ENCODE data around the gene MSS51. TPM values are rescaled to one million over a fixed set of nuclear protein-coding genes. Genes with fewer than 3 reads are reported as not detected.

MSS51 gene
- polyA plus RNA-seq (4.7 and 8.3 TPM in 2 replicates), polyA minus RNA-seq (4.9 and 6.4 TPM in 2 replicates)

DNA sequence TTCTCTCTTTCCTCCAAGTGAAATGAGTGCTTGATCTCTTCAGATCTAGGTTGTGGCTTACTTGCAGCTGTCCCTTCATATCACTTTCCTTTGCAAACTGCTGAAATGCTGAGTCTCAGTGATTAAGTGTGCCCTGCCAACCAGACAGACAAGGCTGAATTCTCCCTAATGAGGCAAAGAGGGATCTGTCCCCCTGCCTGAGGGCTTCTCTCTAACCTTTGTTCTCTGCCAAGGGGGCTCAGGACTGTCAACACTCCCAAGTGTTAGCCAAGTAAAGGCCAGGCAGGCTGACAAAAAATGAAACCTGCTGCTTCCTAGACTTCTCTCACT, at the start of gene MSS51:
Gene MSS51 (minus strand): TSS at position 24 of the 330 bp plus-strand sequence. CDS start 5,277 bp downstream, outside the sequence.
- Histone ChIP-seq H3K36me3 (ENCODE audit: insufficient read depth, low read length) (peaks cover 15% of the 10 kb centered on the region), H3K9me3 (ENCODE audit: low read length) (no peaks in the 10 kb centered on the region), H4K20me1 (ENCODE audit: insufficient read depth) (no peaks in the 10 kb centered on the region), H3K79me2 (replicated peaks; ENCODE audit: insufficient read depth, low read length) (no peaks in the 10 kb centered on the region), H3K4me3 (ENCODE audit: low read length) (no peak within 1 kb of the TSS), H2AFZ (ENCODE audit: low read depth, low read length) (no peak within 1 kb of the TSS), H3F3A (ENCODE audit: insufficient read depth, low read length, poor library complexity, severe bottlenecking) (no peaks in the 10 kb centered on the region), H3K9ac (ENCODE audit: low read length) (no peak within 1 kb of the TSS), H3K27me3 (ENCODE audit: insufficient read depth, low read depth, low read length) (no peaks in the 10 kb centered on the region), H3K4me2 (ENCODE audit: low read length) (no peak within 1 kb of the TSS), H3K9me2 (ENCODE audit: insufficient read depth, low read length) (no peaks in the 10 kb centered on the region), H3K27ac (ENCODE audit: low read length) (no peak within 1 kb of the TSS)
- TF ChIP-seq RAD21 (conservative IDR thresholded peaks at IDR 0.05): no peak
- no peak for TF ChIP-seq EP300 (conservative IDR thresholded peaks at IDR 0.05; ENCODE audit: poor library complexity, severe bottlenecking)
- TF ChIP-seq, protein P1, sequence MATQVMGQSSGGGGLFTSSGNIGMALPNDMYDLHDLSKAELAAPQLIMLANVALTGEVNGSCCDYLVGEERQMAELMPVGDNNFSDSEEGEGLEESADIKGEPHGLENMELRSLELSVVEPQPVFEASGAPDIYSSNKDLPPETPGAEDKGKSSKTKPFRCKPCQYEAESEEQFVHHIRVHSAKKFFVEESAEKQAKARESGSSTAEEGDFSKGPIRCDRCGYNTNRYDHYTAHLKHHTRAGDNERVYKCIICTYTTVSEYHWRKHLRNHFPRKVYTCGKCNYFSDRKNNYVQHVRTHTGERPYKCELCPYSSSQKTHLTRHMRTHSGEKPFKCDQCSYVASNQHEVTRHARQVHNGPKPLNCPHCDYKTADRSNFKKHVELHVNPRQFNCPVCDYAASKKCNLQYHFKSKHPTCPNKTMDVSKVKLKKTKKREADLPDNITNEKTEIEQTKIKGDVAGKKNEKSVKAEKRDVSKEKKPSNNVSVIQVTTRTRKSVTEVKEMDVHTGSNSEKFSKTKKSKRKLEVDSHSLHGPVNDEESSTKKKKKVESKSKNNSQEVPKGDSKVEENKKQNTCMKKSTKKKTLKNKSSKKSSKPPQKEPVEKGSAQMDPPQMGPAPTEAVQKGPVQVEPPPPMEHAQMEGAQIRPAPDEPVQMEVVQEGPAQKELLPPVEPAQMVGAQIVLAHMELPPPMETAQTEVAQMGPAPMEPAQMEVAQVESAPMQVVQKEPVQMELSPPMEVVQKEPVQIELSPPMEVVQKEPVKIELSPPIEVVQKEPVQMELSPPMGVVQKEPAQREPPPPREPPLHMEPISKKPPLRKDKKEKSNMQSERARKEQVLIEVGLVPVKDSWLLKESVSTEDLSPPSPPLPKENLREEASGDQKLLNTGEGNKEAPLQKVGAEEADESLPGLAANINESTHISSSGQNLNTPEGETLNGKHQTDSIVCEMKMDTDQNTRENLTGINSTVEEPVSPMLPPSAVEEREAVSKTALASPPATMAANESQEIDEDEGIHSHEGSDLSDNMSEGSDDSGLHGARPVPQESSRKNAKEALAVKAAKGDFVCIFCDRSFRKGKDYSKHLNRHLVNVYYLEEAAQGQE (IDR thresholded peaks at IDR 0.05; ENCODE audit: borderline replicate concordance): no peak
- TF ChIP-seq POLR2AphosphoS5 (IDR thresholded peaks at IDR 0.05): no peak
- no peak for TF ChIP-seq MXI1 (conservative IDR thresholded peaks at IDR 0.05; ENCODE audit: poor library complexity, severe bottlenecking)
- no peak for TF ChIP-seq SMC3 (conservative IDR thresholded peaks at IDR 0.05; ENCODE audit: poor library complexity)
- no peak for TF ChIP-seq EZH2 (IDR thresholded peaks at IDR 0.05; ENCODE audit: borderline replicate concordance, insufficient read depth, low read length, poor library complexity, severe bottlenecking)
- TF ChIP-seq TAF1 (IDR thresholded peaks at IDR 0.05; ENCODE audit: low read depth): no peak
- TF ChIP-seq, protein P2, sequence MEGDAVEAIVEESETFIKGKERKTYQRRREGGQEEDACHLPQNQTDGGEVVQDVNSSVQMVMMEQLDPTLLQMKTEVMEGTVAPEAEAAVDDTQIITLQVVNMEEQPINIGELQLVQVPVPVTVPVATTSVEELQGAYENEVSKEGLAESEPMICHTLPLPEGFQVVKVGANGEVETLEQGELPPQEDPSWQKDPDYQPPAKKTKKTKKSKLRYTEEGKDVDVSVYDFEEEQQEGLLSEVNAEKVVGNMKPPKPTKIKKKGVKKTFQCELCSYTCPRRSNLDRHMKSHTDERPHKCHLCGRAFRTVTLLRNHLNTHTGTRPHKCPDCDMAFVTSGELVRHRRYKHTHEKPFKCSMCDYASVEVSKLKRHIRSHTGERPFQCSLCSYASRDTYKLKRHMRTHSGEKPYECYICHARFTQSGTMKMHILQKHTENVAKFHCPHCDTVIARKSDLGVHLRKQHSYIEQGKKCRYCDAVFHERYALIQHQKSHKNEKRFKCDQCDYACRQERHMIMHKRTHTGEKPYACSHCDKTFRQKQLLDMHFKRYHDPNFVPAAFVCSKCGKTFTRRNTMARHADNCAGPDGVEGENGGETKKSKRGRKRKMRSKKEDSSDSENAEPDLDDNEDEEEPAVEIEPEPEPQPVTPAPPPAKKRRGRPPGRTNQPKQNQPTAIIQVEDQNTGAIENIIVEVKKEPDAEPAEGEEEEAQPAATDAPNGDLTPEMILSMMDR (IDR thresholded peaks at IDR 0.05; ENCODE audit: poor library complexity, severe bottlenecking): no peak

DNA sequence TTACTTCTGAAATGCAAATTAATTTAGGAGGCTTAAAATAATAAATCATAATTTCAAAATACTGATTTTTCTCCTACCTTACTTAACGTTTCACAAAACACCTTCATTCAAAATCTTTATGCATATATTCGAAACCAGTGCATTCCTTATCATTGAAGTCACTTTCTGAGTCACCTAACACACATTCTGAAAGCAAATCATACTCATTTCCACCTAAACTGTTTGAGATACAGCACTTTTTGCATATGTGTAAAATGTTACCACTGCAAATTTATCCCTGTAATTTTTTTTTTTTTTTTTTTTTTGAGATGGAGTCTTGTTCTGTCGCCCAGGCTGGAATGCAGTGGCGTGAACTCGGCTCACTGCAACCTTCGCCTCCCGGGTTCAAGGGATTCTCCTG, 46.8 kb upstream of the MSS51 start:
- no peaks in the 10 kb centered on the region for H3K9me2 ChIP-seq (ENCODE audit: insufficient read depth, low read length)
- no peaks in the 10 kb centered on the region for H3K9me3 ChIP-seq (ENCODE audit: low read length)
- no peaks in the 10 kb centered on the region for H3F3A ChIP-seq (ENCODE audit: insufficient read depth, low read length, poor library complexity, severe bottlenecking)
- no peak for TF ChIP-seq EZH2 (IDR thresholded peaks at IDR 0.05; ENCODE audit: borderline replicate concordance, insufficient read depth, low read length, poor library complexity, severe bottlenecking)
- TF ChIP-seq TAF1 (IDR thresholded peaks at IDR 0.05; ENCODE audit: low read depth): no peak
- TF ChIP-seq, protein P1 (IDR thresholded peaks at IDR 0.05; ENCODE audit: borderline replicate concordance): no peak
- no peak for TF ChIP-seq RAD21 (conservative IDR thresholded peaks at IDR 0.05)
- TF ChIP-seq EP300 (conservative IDR thresholded peaks at IDR 0.05; ENCODE audit: poor library complexity, severe bottlenecking): no peak
- TF ChIP-seq, protein P2 (IDR thresholded peaks at IDR 0.05; ENCODE audit: poor library complexity, severe bottlenecking): no peak
- TF ChIP-seq POLR2AphosphoS5 (IDR thresholded peaks at IDR 0.05): no peak
- H3K4me2 ChIP-seq (ENCODE audit: low read length): no peak overlapping the region
- H3K79me2 ChIP-seq (replicated peaks; ENCODE audit: insufficient read depth, low read length): peaks cover 11% of the 10 kb centered on the region
- no peaks in the 10 kb centered on the region for H4K20me1 ChIP-seq (ENCODE audit: insufficient read depth)
- H3K27ac ChIP-seq (ENCODE audit: low read length): no peak overlapping the region
- no peak overlapping the region for H3K9ac ChIP-seq (ENCODE audit: low read length)
- peaks cover 3% of the 10 kb centered on the region for H3K36me3 ChIP-seq (ENCODE audit: insufficient read depth, low read length)
- no peak overlapping the region for H2AFZ ChIP-seq (ENCODE audit: low read depth, low read length)
- no peaks in the 10 kb centered on the region for H3K27me3 ChIP-seq (ENCODE audit: insufficient read depth, low read depth, low read length)
- no peak overlapping the region for H3K4me3 ChIP-seq (ENCODE audit: low read length)
